ENCODE data around the gene CENPP. TPM values are rescaled to one million over a fixed set of nuclear protein-coding genes. Genes with fewer than 3 reads are reported as not detected.

The CENPP gene
- 1 to 10 TPM; 2.9 to 5.3 (median 4.2) TPM for polyA plus RNA-seq (ENCODE audit: low read depth in 6 of 6)

- H3K27me3 Mint-ChIP-seq = no peaks in the 10 kb centered on the region
- H3K36me3 Mint-ChIP-seq = no peaks in the 10 kb centered on the region
- H3K9me3 Mint-ChIP-seq = no peaks in the 10 kb centered on the region
- ATAC-seq (ENCODE audit: low read depth in 2 of 2) = peak; percentile 93 to 94
- H3K27ac Mint-ChIP-seq = peak within 1 kb of the TSS; percentile 98 to 100 (median 99)
- peaks cover 25 to 37% (median 31%) of the 10 kb centered on the region in 3 donors for H3K4me1 Mint-ChIP-seq
- peak; percentile 87 for DNase-seq
- peak within 1 kb of the TSS; percentile 94 to 100 (median 99) for H3K4me3 Mint-ChIP-seq
Observed at GRCh38 chr9:92325269-92325990, at the start of gene CENPP, which contains the start of gene NOL8. Gene CENPP, plus strand, starts transcription at chr9:92325953. Gene NOL8, minus strand, starts transcription at chr9:92325350. Its CDS starts 1,189 bp downstream, at chr9:92324161.

- ATAC-seq (ENCODE audit: low read depth in 2 of 2) (no peak), DNase-seq (no peak)
- H3K4me1 Mint-ChIP-seq = peaks cover 0 to 4% (median 0%) of the 10 kb centered on the region in 3 donors
- H3K27ac Mint-ChIP-seq = peak overlapping the region; percentile 3 to 88 (median 25)
- H3K36me3 Mint-ChIP-seq = peaks cover 9 to 28% of the 10 kb centered on the region in 2 donors
- H3K4me3 Mint-ChIP-seq = peak overlapping the region in 1 of 8 donors; percentile 47
- H3K9me3 Mint-ChIP-seq = no peaks in the 10 kb centered on the region
- no peaks in the 10 kb centered on the region for H3K27me3 Mint-ChIP-seq
Observed at GRCh38 chr9:92276331-92277032, 49.3 kb upstream of the CENPP start.

- peaks cover 0 to 4% (median 0%) of the 10 kb centered on the region in 3 donors for H3K4me1 Mint-ChIP-seq
- no peak overlapping the region for H3K27ac Mint-ChIP-seq
- no peaks in the 10 kb centered on the region for H3K27me3 Mint-ChIP-seq
- DNase-seq (no peak), ATAC-seq (ENCODE audit: low read depth in 2 of 2) (no peak)
- H3K36me3 Mint-ChIP-seq = peaks cover 9 to 19% of the 10 kb centered on the region in 2 donors
- H3K4me3 Mint-ChIP-seq = no peak overlapping the region
- H3K9me3 Mint-ChIP-seq = no peaks in the 10 kb centered on the region
Observed at GRCh38 chr9:92278110-92278509, 47.6 kb upstream of the CENPP start.

GRCh38 chr9:92279302-92279701, 46.5 kb upstream of the CENPP start:
- ATAC-seq (ENCODE audit: low read depth in 2 of 2) = no peak
- Mint-ChIP-seq H3K36me3 (peaks cover 9 to 19% of the 10 kb centered on the region in 2 donors), H3K9me3 (no peaks in the 10 kb centered on the region), H3K4me1 (peaks cover 0 to 4% (median 0%) of the 10 kb centered on the region in 3 donors), H3K27me3 (no peaks in the 10 kb centered on the region), H3K27ac (no peak overlapping the region), H3K4me3 (no peak overlapping the region)
- no peak for DNase-seq

- DNase-seq (no peak), ATAC-seq (ENCODE audit: low read depth in 2 of 2) (no peak)
- H3K9me3 Mint-ChIP-seq = no peaks in the 10 kb centered on the region
- H3K27ac Mint-ChIP-seq = no peak overlapping the region
- peaks cover 18 to 30% (median 25%) of the 10 kb centered on the region in 3 donors for H3K4me1 Mint-ChIP-seq
- H3K4me3 Mint-ChIP-seq = peak overlapping the region in 1 of 8 donors; percentile 39
- H3K27me3 Mint-ChIP-seq = no peaks in the 10 kb centered on the region
- H3K36me3 Mint-ChIP-seq = peaks cover 0 to 20% of the 10 kb centered on the region in 2 donors
Observed at GRCh38 chr9:92289708-92290390, 35.9 kb upstream of the CENPP start.

GRCh38 chr9:92290785-92291429, 34.8 kb upstream of the CENPP start:
- Mint-ChIP-seq H3K4me1 (peaks cover 25 to 39% (median 33%) of the 10 kb centered on the region in 3 donors), H3K27me3 (no peaks in the 10 kb centered on the region), H3K27ac (peak overlapping the region in 4 of 6 donors; percentile 31 to 74 (median 53)), H3K9me3 (no peaks in the 10 kb centered on the region), H3K4me3 (peak overlapping the region in 3 of 8 donors; percentile 36 to 81 (median 61)), H3K36me3 (peaks cover 0 to 10% of the 10 kb centered on the region in 2 donors)
- ATAC-seq (ENCODE audit: low read depth in 2 of 2) = no peak
- no peak for DNase-seq

GRCh38 chr9:92291577-92291976, 34.2 kb upstream of the CENPP start:
- H3K27me3 Mint-ChIP-seq = no peaks in the 10 kb centered on the region
- no peak overlapping the region for H3K27ac Mint-ChIP-seq
- peaks cover 25 to 41% (median 33%) of the 10 kb centered on the region in 3 donors for H3K4me1 Mint-ChIP-seq
- DNase-seq = no peak
- ATAC-seq (ENCODE audit: low read depth in 2 of 2) = no peak
- H3K9me3 Mint-ChIP-seq = no peaks in the 10 kb centered on the region
- peaks cover 0 to 10% of the 10 kb centered on the region in 2 donors for H3K36me3 Mint-ChIP-seq
- peak overlapping the region in 2 of 8 donors; percentile 19 to 81 for H3K4me3 Mint-ChIP-seq

GRCh38 chr9:92292338-92293074, 33.2 kb upstream of the CENPP start:
- Mint-ChIP-seq H3K4me3 (peak overlapping the region; percentile 98 to 99 (median 99)), H3K4me1 (peaks cover 25 to 45% (median 39%) of the 10 kb centered on the region in 3 donors), H3K9me3 (no peaks in the 10 kb centered on the region), H3K27me3 (no peaks in the 10 kb centered on the region), H3K27ac (peak overlapping the region; percentile 53 to 97 (median 96)), H3K36me3 (peaks cover 0 to 10% of the 10 kb centered on the region in 2 donors)
- DNase-seq (no peak), ATAC-seq (ENCODE audit: low read depth in 2 of 2) (no peak)

- H3K27ac Mint-ChIP-seq = peak overlapping the region; percentile 45 to 97 (median 96)
Observed at GRCh38 chr9:92293075-92293354, 32.7 kb upstream of the CENPP start.

GRCh38 chr9:92293452-92294296, 32.1 kb upstream of the CENPP start, which contains the start of gene IARS1:
Gene IARS1, minus strand, starts transcription at chr9:92293697. Its CDS starts 4,278 bp downstream, at chr9:92289419.
- Mint-ChIP-seq H3K9me3 (no peaks in the 10 kb centered on the region), H3K36me3 (peaks cover 0 to 13% of the 10 kb centered on the region in 2 donors), H3K4me1 (peaks cover 25 to 51% (median 45%) of the 10 kb centered on the region in 3 donors), H3K27ac (peak within 1 kb of the TSS; percentile 95 to 98 (median 97)), H3K27me3 (no peaks in the 10 kb centered on the region), H3K4me3 (peak within 1 kb of the TSS; percentile 98 to 99 (median 99))
- peak; percentile 99 for DNase-seq
- peak; percentile 94 to 97 for ATAC-seq (ENCODE audit: low read depth in 2 of 2)

More at GRCh38 chr9:92293075-92293354, 32.7 kb upstream of the CENPP start:
- no peak for DNase-seq
- Mint-ChIP-seq H3K27me3 (no peaks in the 10 kb centered on the region), H3K9me3 (no peaks in the 10 kb centered on the region), H3K36me3 (peaks cover 0 to 10% of the 10 kb centered on the region in 2 donors), H3K4me3 (peak overlapping the region; percentile 98 to 99 (median 99)), H3K4me1 (peaks cover 25 to 49% (median 44%) of the 10 kb centered on the region in 3 donors)
- ATAC-seq (ENCODE audit: low read depth in 2 of 2) = no peak

- H3K36me3 Mint-ChIP-seq = peaks cover 5 to 19% of the 10 kb centered on the region in 2 donors
- ATAC-seq (ENCODE audit: low read depth in 2 of 2) = no peak
- no peaks in the 10 kb centered on the region for H3K27me3 Mint-ChIP-seq
- peaks cover 0 to 2% (median 0%) of the 10 kb centered on the region in 7 donors for H3K9me3 Mint-ChIP-seq
- peaks cover 29 to 57% (median 51%) of the 10 kb centered on the region in 3 donors for H3K4me1 Mint-ChIP-seq
- H3K27ac Mint-ChIP-seq = peak overlapping the region; percentile 95 to 98 (median 97)
- DNase-seq = no peak
- peak overlapping the region; percentile 98 to 99 (median 99) for H3K4me3 Mint-ChIP-seq
Observed at GRCh38 chr9:92294297-92294676, 31.5 kb upstream of the CENPP start.

Data from naive B cell (primary cell).